ENCODE measurements around the gene IFT122.

IFT122 gene

GRCh38 chr3:129428376-129429079 lies 11.5 kb upstream of the IFT122 start, which contains the start of gene EFCAB12:
EFCAB12 (minus strand) TSS chr3:129428636; CDS start chr3:129428488, 148 bp downstream.
- WGBS (ENCODE audit: extremely low coverage, insufficient coverage, insufficient read length), result no CpG with 5 or more reads among the region's 42 CpGs

DNA sequence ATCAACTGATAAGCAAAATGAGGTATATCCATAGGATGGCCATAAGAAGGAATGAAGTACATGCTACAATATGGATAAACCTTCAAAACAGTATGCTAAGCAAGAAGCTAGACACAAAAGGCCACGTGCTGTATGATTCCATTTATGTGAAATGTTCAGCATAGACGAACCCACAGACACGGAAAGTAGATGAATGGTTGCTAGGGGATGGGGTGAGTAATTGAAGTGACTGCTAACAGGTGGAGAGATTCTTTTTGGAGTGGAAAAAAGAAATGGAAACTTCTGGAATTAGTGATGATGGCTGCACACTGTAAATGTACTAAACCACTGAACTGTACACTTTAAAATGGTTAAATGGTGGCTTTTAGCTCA lies 11.0 kb upstream of the IFT122 start:
- H3K14ac ChIP-seq (ENCODE audit: low read length), result no peak overlapping the region
- H2BK120ac ChIP-seq (ENCODE audit: insufficient read depth, low read length, poor library complexity), result no peak overlapping the region
- peak overlapping the region; percentile 32 for H4K91ac ChIP-seq (ENCODE audit: low read depth, low read length)
- peak in 1 of 2 donors; percentile 10 for DNase-seq
- H3K4me2 ChIP-seq (ENCODE audit: low read length), result no peak overlapping the region
- peaks cover 7 to 20% of the 10 kb centered on the region in 2 experiments for H3K36me3 ChIP-seq (ENCODE audit: control insufficient read depth in 1 of 2, insufficient read depth in 2 of 2, low read length in 2 of 2)
- no peak overlapping the region for H2BK5ac ChIP-seq (ENCODE audit: low read depth, low read length, poor library complexity)
- H3K27me3 ChIP-seq (ENCODE audit: insufficient read depth, low read length), result no peaks in the 10 kb centered on the region
- no peak overlapping the region for H3K4me3 ChIP-seq (ENCODE audit: low read depth, low read length)
- H2AK5ac ChIP-seq (ENCODE audit: low read length), result no peak overlapping the region
- no peak overlapping the region for H2AFZ ChIP-seq (ENCODE audit: insufficient read depth, low read length, poor library complexity)
- H3K23ac ChIP-seq (ENCODE audit: low read length), result no peak overlapping the region
- H3K79me2 ChIP-seq (ENCODE audit: control insufficient read depth, insufficient read depth, low read length, poor library complexity), result no peaks in the 10 kb centered on the region
- H4K12ac ChIP-seq (ENCODE audit: low read depth, low read length), result no peak overlapping the region
- H2BK12ac ChIP-seq (ENCODE audit: low read length), result no peak overlapping the region
- no peak overlapping the region for H3K9ac ChIP-seq (ENCODE audit: low read length)
- no peak overlapping the region for H3K18ac ChIP-seq (ENCODE audit: low read length)
- no peak overlapping the region for H3K4ac ChIP-seq (ENCODE audit: low read depth, low read length)
- peak overlapping the region; percentile 72 for H4K8ac ChIP-seq (ENCODE audit: low read depth, low read length)
- no peaks in the 10 kb centered on the region for H3K9me3 ChIP-seq (ENCODE audit: insufficient read depth, low read depth, low read length)
- peaks cover 3% of the 10 kb centered on the region for H3K79me1 ChIP-seq (ENCODE audit: low read length)
- WGBS (ENCODE audit: extremely low coverage, insufficient coverage, insufficient read length), result no CpG with 5 or more reads among the region's 3 CpGs
- peaks cover 4% of the 10 kb centered on the region in 2 experiments for H3K4me1 ChIP-seq (ENCODE audit: control insufficient read depth in 1 of 2, insufficient read depth in 2 of 2, low read length in 2 of 2)
- no peak overlapping the region for H3K27ac ChIP-seq (ENCODE audit: low read depth, low read length)

More at GRCh38 chr3:129428376-129429079, 11.5 kb upstream of the IFT122 start, which contains the start of gene EFCAB12:
- no peaks in the 10 kb centered on the region for H3K27me3 ChIP-seq (ENCODE audit: insufficient read depth, low read length)
- no peak within 1 kb of the TSS for H3K23ac ChIP-seq (ENCODE audit: low read length)
- no peak within 1 kb of the TSS for H2BK12ac ChIP-seq (ENCODE audit: low read length)
- peaks cover 3% of the 10 kb centered on the region for H3K79me1 ChIP-seq (ENCODE audit: low read length)
- no peak within 1 kb of the TSS for H3K9ac ChIP-seq (ENCODE audit: low read length)
- H3K4me3 ChIP-seq (ENCODE audit: low read depth, low read length), result peak within 1 kb of the TSS; percentile 63
- peak within 1 kb of the TSS; percentile 59 for H3K14ac ChIP-seq (ENCODE audit: low read length)
- peak within 1 kb of the TSS; percentile 32 for H4K91ac ChIP-seq (ENCODE audit: low read depth, low read length)
- no peak within 1 kb of the TSS for H3K18ac ChIP-seq (ENCODE audit: low read length)
- no peak within 1 kb of the TSS for H2BK5ac ChIP-seq (ENCODE audit: low read depth, low read length, poor library complexity)
- DNase-seq, result peak; percentile 93 to 97
- H3K9me3 ChIP-seq (ENCODE audit: insufficient read depth, low read depth, low read length), result no peaks in the 10 kb centered on the region
- H3K79me2 ChIP-seq (ENCODE audit: control insufficient read depth, insufficient read depth, low read length, poor library complexity), result no peaks in the 10 kb centered on the region
- H4K12ac ChIP-seq (ENCODE audit: low read depth, low read length), result peak within 1 kb of the TSS; percentile 75
- H2BK120ac ChIP-seq (ENCODE audit: insufficient read depth, low read length, poor library complexity), result no peak within 1 kb of the TSS
- peaks cover 7 to 17% of the 10 kb centered on the region in 2 experiments for H3K36me3 ChIP-seq (ENCODE audit: control insufficient read depth in 1 of 2, insufficient read depth in 2 of 2, low read length in 2 of 2)
- H3K4me2 ChIP-seq (ENCODE audit: low read length), result peak within 1 kb of the TSS; percentile 67
- H2AFZ ChIP-seq (ENCODE audit: insufficient read depth, low read length, poor library complexity), result peak within 1 kb of the TSS; percentile 32
- H2AK5ac ChIP-seq (ENCODE audit: low read length), result no peak within 1 kb of the TSS
- no peak within 1 kb of the TSS for H3K4ac ChIP-seq (ENCODE audit: low read depth, low read length)
- peaks cover 4% of the 10 kb centered on the region in 2 experiments for H3K4me1 ChIP-seq (ENCODE audit: control insufficient read depth in 1 of 2, insufficient read depth in 2 of 2, low read length in 2 of 2)
- H4K8ac ChIP-seq (ENCODE audit: low read depth, low read length), result peak within 1 kb of the TSS; percentile 72
- H3K27ac ChIP-seq (ENCODE audit: low read depth, low read length), result no peak within 1 kb of the TSS

DNA sequence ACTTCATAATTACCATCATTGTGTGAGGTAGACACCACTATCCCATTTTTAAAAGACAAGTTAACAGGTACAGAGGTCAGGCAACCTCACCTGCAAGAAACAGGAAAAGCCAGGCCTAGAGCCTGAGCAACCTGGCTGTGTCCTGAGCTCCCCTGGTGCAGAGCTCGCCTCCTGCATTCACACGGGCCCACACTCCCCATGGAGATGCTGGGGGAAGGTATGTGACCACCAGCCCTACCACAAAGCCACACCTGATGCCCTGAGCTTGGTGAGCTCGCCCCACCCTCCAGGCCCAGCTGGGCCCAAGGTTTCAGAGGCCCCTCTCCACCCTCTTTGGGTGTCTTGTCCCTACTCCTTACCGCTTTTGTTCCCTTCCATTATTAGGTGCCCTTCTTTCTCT lies 10.4 kb upstream of the IFT122 start:
- Histone ChIP-seq H4K12ac (ENCODE audit: low read depth, low read length) (peak overlapping the region; percentile 70), H3K23ac (ENCODE audit: low read length) (no peak overlapping the region), H3K27ac (ENCODE audit: low read depth, low read length) (no peak overlapping the region), H3K79me2 (ENCODE audit: control insufficient read depth, insufficient read depth, low read length, poor library complexity) (no peaks in the 10 kb centered on the region), H2AK5ac (ENCODE audit: low read length) (peak overlapping the region; percentile 30), H3K9me3 (ENCODE audit: insufficient read depth, low read depth, low read length) (no peaks in the 10 kb centered on the region), H3K4me3 (ENCODE audit: low read depth, low read length) (no peak overlapping the region), H3K14ac (ENCODE audit: low read length) (no peak overlapping the region), H3K79me1 (ENCODE audit: low read length) (peaks cover 3% of the 10 kb centered on the region), H3K9ac (ENCODE audit: low read length) (no peak overlapping the region), H4K8ac (ENCODE audit: low read depth, low read length) (peak overlapping the region; percentile 57), H2AFZ (ENCODE audit: insufficient read depth, low read length, poor library complexity) (no peak overlapping the region), H2BK5ac (ENCODE audit: low read depth, low read length, poor library complexity) (no peak overlapping the region), H3K27me3 (ENCODE audit: insufficient read depth, low read length) (no peaks in the 10 kb centered on the region), H3K18ac (ENCODE audit: low read length) (no peak overlapping the region), H3K4me1 (ENCODE audit: control insufficient read depth in 1 of 2, insufficient read depth in 2 of 2, low read length in 2 of 2) (peaks cover 4% of the 10 kb centered on the region in 2 experiments), H3K4ac (ENCODE audit: low read depth, low read length) (no peak overlapping the region), H4K91ac (ENCODE audit: low read depth, low read length) (no peak overlapping the region), H3K36me3 (ENCODE audit: control insufficient read depth in 1 of 2, insufficient read depth in 2 of 2, low read length in 2 of 2) (peaks cover 7 to 20% of the 10 kb centered on the region in 2 experiments), H2BK12ac (ENCODE audit: low read length) (no peak overlapping the region), H2BK120ac (ENCODE audit: insufficient read depth, low read length, poor library complexity) (no peak overlapping the region), H3K4me2 (ENCODE audit: low read length) (no peak overlapping the region)
- no peak for DNase-seq
- WGBS (ENCODE audit: extremely low coverage, insufficient coverage, insufficient read length), result no CpG with 5 or more reads among the region's 4 CpGs

DNA sequence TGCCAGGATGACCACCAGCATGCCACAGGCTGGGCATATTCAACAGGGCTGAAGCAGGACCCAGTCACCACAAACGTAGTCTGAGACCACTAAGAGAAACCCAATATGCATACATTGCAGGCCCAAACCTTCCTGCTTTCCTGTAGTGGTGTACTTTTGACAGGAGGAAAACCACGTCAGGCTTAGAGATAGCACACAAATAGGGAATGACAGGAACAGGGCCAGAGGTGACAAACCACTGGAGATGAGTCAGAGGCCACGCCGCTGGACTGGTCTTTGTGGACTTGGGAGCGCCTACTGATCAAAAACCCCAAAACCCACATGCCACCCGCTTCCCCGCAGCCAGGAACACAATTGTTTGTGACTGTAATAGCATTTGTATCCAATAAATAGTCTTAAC lies 8.0 kb upstream of the IFT122 start:
- Histone ChIP-seq H3K9me3 (ENCODE audit: insufficient read depth, low read depth, low read length) (no peaks in the 10 kb centered on the region), H4K91ac (ENCODE audit: low read depth, low read length) (no peak overlapping the region), H2BK12ac (ENCODE audit: low read length) (no peak overlapping the region), H3K14ac (ENCODE audit: low read length) (no peak overlapping the region), H2AK5ac (ENCODE audit: low read length) (no peak overlapping the region), H2BK5ac (ENCODE audit: low read depth, low read length, poor library complexity) (no peak overlapping the region), H4K8ac (ENCODE audit: low read depth, low read length) (no peak overlapping the region), H3K36me3 (ENCODE audit: control insufficient read depth in 1 of 2, insufficient read depth in 2 of 2, low read length in 2 of 2) (peaks cover 10 to 27% of the 10 kb centered on the region in 2 experiments), H3K4me3 (ENCODE audit: low read depth, low read length) (no peak overlapping the region), H3K9ac (ENCODE audit: low read length) (no peak overlapping the region), H2AFZ (ENCODE audit: insufficient read depth, low read length, poor library complexity) (no peak overlapping the region), H3K4me1 (ENCODE audit: control insufficient read depth in 1 of 2, insufficient read depth in 2 of 2, low read length in 2 of 2) (peaks cover 4% of the 10 kb centered on the region in 2 experiments), H2BK120ac (ENCODE audit: insufficient read depth, low read length, poor library complexity) (no peak overlapping the region), H3K23ac (ENCODE audit: low read length) (no peak overlapping the region), H3K27ac (ENCODE audit: low read depth, low read length) (no peak overlapping the region), H3K4ac (ENCODE audit: low read depth, low read length) (no peak overlapping the region), H4K12ac (ENCODE audit: low read depth, low read length) (no peak overlapping the region), H3K79me1 (ENCODE audit: low read length) (peaks cover 3% of the 10 kb centered on the region), H3K27me3 (ENCODE audit: insufficient read depth, low read length) (no peaks in the 10 kb centered on the region), H3K79me2 (ENCODE audit: control insufficient read depth, insufficient read depth, low read length, poor library complexity) (no peaks in the 10 kb centered on the region), H3K18ac (ENCODE audit: low read length) (no peak overlapping the region), H3K4me2 (ENCODE audit: low read length) (no peak overlapping the region)
- WGBS (ENCODE audit: extremely low coverage, insufficient coverage, insufficient read length), result no CpG with 5 or more reads among the region's 7 CpGs
- DNase-seq, result peak; percentile 24 to 51

Measured in trophoblast cell (in vitro differentiated cells and primary cell).